Ovary (tissue), 3 donors: ENCODE measurements around the gene CD247.

Experiments used
- POLR2A ChIP-seq: fragments of 450-650 bp; IDR thresholded peaks from one replicate; pipeline ENCODE4 v1.6.1; 2017; ENCODE audit warnings: antibody characterized with exemption, mild to moderate bottlenecking, moderate library complexity
- TF ChIP-seq, protein P1 (sequence below), 3 donors: fragments of 450-650 bp in 2 of 3; fragments of 200-600 bp in 1 of 3; IDR thresholded peaks; one replicate each; pipeline versions ENCODE4 v1.5.1 to v1.8.0; 2016 to 2022; ENCODE audit warnings: antibody characterized with exemption in 3 of 3, mild to moderate bottlenecking in 1 of 3
- donor health status: DM: no; HTN: no; CAD: no.

DNA sequence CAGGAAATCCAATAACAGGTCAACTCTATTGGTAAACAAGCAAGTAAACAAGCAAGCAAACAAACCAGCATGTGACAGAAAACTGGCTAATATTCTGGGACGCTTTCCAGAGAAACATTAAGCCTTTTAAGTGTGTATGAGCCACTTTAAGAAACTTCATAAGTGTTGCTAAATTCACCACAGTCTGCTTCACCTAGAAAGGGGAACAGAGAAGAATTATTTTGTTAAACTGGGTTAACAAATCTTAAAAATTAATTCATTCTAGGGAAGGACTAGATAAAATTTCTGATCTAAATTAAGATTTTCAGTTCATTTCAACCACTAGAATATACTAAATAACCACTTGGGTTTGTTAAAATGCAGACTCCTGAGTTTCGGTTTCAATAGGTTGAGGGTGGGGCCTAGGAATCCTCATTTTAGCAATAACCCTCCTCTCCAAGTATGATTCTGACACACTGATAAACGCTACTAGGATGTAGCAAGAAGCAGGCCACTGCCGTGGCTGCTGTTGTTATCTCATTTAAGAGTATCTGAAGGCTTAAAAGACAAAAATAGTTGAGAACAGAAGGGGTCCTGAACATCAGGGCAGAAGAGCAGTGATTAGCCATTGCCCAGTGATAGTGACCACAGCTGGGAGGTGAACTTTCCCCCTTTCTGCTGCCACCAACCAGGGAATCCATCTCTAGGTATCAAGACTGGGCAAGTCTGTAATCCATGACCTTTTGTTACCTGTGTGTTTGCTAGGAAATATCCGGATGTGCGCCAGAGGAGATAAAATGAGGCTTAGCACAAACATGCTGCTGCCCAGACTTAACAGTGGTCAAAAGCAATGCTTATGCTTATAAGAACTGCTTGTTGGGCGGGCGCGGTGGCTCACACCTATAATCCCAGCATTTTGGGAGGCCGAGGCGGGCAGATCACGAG is 24.0 kb upstream of the CD247 start:
- TF ChIP-seq, protein P1, sequence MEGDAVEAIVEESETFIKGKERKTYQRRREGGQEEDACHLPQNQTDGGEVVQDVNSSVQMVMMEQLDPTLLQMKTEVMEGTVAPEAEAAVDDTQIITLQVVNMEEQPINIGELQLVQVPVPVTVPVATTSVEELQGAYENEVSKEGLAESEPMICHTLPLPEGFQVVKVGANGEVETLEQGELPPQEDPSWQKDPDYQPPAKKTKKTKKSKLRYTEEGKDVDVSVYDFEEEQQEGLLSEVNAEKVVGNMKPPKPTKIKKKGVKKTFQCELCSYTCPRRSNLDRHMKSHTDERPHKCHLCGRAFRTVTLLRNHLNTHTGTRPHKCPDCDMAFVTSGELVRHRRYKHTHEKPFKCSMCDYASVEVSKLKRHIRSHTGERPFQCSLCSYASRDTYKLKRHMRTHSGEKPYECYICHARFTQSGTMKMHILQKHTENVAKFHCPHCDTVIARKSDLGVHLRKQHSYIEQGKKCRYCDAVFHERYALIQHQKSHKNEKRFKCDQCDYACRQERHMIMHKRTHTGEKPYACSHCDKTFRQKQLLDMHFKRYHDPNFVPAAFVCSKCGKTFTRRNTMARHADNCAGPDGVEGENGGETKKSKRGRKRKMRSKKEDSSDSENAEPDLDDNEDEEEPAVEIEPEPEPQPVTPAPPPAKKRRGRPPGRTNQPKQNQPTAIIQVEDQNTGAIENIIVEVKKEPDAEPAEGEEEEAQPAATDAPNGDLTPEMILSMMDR (IDR thresholded peaks at IDR 0.05), result no peak
- TF ChIP-seq POLR2A, result no peak
